GM18861 (cell line): ENCODE data around the gene FBXL17.

Experiments used
- ATAC-seq: cut with Tn5 transposase; IDR thresholded peaks from one replicate; pipeline ENCODE4 v1.9.1; 2021; ENCODE audit not compliant: unreplicated experiment

The FBXL17 gene

DNA sequence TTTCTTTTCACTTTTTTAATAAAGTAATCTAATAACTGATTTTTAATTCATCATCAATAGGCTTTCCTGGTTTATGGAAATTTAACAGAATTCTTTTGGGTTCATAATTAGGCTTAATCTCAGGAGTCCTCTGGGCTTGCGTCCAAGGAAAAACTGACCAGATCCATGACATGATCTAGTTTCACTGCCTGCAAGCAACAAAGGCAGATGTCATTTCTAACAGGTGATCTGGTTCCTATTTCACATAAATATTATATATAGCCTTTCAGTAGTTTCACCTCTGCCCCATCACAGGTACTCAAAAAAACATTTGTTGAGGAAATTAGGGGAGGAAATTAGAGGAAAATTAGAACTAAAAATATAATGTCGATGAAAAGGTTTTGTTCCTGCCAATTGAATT, 126.4 kb downstream of the FBXL17 start:
- ATAC-seq: no peak

DNA sequence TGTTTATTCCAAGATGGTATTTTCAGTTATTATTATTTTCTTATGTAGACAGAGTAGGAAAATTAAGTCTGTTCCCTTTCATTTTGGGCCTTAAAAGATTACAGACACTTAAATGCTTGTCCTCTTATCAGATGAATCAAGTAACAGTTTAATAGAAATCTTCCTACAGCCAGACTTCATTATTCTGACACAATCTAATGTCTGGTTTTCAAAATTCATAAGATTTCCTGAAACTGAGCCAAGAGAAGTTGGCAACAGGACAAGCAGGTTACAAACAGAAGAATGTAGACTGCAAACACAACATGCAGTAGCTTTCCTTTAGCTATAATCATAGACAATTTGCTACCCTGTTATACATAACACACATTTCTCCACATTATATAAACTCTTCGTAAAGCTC, 130.5 kb downstream of the FBXL17 start:
- ATAC-seq: no peak

DNA sequence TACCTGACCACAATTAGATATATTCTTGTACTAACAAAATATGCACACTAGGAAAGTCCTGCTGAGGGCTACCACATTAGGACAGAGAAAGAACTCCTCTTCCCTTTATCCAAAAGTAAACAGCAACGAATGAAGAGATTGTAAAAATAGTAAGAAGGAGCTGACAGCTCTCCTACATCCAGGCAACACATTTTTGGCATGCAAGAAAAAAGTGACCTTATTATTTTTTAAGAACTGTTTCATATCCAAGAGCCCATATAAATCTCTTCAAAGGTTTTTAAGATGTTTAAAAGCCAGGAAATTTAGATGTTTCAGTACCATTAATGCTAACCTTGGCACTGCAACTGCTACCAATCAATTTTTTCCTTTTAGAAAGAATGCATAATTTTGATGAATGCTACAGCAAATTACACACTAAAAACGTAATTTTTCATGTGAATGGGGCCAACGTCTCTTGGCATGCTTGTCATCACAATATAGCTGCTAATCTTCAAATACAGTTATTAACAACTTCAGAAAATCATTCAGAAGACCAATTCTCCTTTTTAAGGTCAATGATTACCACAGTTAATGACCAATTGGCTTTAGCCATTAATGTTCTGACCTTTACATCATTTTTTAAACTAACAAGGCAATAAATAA, 132.0 kb downstream of the FBXL17 start:
- ATAC-seq: no peak

DNA sequence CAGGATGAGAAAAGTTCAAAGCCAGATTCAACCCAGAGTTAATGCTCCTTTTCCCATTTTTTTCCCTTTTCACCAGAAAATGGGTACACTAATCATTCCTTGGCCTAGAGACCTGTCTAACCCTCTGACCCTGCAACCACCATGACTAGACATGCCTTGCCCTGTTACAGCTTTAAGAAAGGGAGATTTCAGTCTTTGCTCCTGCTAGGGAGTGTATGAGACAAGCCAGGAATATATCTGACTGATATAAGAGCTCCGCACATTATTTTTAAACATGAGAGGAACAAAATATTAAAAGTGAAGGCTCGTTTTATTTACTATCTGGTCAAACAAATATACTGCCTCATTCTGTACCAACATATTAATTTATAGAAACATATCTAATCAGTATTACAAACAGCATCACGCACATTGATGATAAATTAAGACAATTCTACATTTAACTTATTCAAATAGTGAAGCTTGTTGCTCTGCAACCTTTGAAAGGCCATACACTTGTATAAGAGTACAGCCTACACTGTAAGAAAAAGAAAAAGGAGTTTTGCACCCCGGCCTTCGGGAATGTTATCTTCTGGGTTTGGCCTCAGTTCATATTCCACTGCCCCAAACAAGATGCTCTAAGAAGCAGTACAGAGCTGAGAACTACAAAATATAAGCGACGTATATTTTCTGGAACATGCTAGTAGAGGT, 132.7 kb downstream of the FBXL17 start:
- no peak for ATAC-seq

DNA sequence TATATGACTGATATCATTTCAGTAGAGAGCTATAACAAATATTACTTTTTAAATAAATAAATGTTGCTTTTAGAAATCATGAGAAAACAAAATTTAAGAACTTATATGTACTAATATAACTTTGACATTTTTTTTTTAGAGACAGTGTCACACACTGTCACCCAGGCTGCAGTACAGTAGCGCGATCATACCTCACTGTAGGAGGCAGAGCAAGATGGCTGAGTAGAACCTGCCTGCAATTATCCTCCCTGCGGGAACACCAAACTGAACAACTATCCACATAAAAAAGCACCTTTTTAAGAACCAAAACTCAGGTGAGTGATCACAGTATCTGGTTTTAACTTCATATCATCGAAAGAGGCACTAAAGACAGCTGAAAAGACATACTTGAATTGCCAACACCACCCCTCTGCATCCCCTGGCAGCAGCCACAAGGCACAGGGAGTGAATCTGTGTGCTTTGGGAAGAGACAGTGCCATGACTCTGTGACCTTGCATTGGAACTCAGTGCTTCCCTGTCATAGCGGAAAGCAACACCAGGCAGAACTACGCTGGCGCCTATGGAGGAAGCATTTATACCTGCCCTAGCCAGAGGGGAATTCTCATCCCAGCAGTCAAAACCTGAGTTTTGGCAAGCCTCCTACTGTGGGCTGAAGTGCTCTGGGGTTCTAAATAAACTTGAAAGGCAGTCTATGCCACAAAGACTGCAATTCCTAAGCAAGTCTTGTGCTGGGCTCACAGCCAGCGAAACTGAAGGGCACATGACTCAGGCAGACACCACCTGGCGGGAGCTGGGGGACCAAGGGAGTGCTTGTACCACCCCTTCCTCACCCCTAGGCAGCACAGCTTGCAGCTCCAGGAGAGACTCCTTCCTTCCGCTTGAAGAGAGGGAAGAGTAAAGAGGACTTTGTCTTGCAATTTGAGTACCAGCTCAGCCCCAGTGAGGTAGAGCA, 142.7 kb downstream of the FBXL17 start:
- ATAC-seq: no peak

DNA sequence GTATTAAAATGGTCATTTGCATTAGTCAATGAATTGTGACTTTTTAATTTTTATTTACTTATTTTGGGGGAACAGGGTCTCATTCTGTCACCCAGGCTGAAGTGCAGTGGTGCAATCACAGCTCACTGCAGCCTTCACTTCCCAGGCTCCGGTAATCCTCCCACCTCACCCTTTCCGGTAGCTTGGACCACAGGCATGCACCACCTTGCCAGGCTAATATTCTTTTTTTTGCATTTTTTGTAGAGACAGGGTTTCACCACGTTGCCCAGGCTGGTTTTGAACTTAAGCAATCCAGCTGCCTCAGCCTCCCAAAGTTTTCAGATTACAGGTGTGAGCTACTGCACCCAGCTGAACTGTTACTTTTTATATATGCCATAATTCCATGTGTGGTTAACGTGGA, 143.4 kb downstream of the FBXL17 start:
- ATAC-seq: no peak

DNA sequence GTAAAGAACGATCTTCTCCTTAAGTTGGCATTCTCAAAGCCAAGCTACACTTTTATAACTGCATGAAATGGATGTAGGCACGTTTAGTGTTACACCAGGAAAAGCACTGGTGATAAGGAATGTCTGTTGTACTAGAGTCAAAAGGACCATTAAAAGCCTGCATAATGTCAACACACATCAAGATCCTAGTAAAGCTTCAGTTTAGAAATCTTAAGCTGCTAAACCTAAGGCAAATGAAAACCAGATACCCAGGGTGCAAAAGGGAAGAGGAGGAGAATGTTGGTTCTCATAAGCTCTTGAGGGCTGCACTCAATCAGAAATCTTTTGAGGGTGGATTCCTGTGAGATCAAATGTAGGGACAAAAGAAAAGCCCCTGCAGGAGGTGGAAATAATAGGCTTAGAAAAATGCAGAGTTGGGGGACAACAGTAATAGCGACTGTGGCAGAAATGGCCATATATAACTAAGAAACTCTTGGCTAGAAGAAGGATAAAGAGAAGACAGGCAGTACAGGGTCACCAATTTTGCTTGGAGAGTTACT, 148.2 kb downstream of the FBXL17 start:
- no peak for ATAC-seq

DNA sequence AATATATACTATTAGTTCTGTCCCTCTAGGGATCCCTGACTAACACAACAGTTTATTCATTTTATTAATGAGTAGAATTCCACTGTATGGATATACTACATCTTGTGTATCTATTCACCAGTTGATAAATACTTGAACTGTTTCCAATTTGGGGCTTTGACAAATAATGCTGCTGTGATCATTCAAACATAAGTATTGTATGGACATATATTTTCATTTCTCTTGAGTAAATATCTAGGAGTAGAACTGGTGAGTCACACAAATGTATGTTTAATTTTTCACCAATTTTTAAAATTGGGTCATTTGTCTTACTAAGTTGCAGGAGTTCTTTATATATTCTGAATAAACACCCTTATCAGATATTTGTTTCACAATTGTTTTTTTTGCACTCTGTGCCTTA, 149.1 kb downstream of the FBXL17 start:
- no peak for ATAC-seq

DNA sequence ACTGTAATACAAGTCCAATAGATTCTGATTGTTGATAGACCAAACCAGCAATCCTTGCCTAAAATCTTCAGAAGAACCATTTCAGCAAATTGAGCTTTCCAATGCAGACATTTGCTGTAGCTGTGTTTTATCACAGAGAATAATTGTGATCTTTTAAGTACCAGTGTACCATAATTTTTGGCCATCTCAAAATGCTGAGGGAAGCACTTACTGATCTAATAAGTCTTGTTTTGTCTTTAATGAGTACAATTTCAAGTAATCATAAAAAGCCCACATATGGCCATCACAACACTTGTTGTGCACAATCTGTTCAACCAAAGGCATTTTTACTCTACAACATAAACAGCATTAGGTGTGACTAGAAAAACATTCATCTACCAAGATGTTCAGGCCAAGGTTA, 159.9 kb downstream of the FBXL17 start:
- ATAC-seq: no peak

DNA sequence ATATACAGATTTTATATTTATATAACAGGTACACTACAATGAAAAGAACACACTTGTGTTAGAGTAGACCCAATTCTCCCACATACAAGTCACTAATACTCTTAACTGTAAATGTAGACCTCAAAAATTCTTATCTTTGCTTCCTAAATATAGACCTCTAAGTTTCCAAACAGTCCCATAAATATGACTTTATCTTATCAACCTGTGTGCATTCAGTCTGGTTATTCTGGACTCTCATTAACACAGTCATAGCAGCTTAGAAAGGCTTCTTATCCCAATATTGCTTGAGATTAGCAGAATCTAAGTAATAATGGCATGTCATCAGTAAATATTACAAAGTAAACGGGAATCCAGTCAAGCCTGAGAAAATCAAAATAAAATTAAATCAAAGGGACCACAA, 161.1 kb downstream of the FBXL17 start:
- ATAC-seq: no peak

DNA sequence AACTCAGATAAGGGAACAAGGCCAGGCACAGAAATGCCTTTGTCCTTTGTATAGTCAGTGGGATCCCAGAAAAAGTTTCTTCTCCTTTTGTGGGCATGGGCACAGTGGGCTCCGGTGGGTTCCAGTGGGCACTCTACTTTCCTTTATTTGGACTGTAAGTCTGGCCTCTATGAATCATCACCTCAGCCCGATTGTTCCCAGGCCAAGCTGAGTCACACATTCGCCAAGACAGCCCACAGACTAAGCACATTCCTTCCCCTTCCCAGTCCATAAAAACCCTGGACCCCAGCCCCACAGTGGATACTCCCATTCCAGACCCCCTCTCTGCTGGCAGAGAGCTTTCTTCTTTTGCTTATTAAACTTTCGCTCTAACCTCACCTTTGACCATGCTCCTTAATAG, 165.0 kb downstream of the FBXL17 start:
- ATAC-seq: no peak

DNA sequence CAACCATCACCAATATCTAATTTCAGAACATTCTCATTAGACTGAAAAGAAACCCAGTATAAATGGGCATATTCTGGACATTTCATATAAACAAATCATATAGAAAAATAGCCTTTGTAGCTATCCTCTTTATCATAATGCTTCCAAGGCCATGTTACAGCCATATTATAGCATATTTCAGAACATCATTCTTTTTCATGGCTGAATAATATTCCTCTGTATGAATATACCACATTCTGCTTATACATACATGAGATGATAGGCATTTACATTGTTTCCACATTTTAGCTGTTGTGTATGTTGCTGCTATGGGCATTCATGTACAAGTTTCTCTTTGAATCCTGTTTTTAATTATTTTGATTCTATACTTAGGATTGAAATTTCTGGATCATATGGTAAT, 167.0 kb downstream of the FBXL17 start:
- ATAC-seq: no peak

DNA sequence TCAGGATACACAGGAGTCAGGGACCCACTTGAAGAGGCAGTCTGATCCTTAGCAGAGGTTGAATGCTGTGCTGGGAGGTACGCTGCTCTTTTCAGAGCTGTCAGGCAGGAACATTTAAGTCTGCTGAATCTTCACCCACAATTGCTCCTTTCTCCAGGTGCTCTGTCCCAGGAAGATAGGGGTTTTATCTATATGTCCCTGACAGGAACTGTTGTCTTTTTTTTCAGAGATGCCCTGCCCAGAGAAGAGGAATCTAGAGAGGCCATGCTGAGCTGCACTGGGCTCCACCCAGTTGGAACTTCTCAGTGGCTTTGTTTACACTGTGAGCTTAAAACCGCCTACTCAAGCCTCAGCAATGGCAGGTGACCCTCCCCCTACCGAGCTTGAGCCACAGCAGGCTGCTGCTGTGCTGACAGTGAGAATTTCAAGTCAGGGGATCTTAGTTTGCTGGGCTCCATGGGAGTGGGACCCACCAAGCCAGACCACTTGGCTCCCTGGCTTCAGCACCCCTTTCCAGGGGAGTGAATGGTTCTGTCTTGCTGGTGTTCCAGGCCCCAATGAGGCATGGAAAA, 169.0 kb downstream of the FBXL17 start:
- ATAC-seq: no peak

DNA sequence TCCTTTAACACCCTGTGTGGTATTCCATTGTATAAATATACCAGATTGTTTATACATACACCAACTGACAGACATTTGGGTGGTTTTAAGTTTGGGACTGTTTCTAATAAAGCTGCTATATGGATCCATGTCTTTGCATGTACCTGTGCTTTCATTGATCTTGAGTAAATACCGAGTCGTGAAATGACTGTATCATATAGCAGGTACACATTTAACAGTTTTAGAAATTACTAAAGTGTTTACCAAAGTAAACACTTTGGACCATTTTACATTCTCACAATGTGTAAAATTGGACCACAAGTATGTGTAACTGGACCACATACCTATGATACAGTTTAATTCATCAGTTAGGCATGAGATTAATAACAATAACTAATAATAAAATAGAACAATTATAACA, 175.2 kb downstream of the FBXL17 start:
- ATAC-seq: no peak

DNA sequence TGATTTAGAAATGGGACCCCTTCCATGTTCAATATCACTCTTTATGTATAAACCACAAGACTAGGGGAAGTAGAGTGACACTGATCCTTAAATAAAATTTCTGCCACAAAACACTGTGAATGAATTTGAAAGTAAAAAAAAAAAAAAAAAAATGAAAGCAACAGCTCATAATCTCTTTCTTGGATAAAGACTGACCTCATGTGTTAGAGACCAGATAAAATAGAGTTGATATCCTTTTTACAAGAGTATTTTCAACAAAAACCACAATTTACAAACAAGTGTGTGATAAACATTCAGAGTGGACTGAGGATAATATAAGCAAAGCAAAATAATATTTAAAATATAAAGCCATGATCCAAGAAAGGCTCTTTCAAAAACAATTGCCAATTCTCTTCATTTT, 180.2 kb downstream of the FBXL17 start:
- no peak for ATAC-seq

DNA sequence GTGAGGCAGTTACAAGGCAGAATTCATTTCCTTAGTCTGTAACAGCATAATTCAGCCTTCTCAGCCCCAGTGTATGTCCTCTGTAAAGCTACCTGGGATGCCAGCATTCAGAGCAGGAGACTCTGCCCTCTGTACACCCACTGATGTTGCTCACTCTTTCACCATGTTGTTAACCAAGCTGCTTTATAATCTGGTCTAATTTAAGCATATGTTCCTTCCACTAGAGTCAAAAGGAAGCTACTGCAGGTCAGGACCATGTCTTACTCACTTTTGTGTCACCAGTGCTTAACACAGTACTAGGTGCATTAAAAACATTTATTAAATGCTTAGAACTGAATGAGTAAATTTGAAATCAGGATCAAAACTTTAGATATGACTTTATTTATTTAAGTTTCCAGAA, 185.6 kb downstream of the FBXL17 start:
- no peak for ATAC-seq

DNA sequence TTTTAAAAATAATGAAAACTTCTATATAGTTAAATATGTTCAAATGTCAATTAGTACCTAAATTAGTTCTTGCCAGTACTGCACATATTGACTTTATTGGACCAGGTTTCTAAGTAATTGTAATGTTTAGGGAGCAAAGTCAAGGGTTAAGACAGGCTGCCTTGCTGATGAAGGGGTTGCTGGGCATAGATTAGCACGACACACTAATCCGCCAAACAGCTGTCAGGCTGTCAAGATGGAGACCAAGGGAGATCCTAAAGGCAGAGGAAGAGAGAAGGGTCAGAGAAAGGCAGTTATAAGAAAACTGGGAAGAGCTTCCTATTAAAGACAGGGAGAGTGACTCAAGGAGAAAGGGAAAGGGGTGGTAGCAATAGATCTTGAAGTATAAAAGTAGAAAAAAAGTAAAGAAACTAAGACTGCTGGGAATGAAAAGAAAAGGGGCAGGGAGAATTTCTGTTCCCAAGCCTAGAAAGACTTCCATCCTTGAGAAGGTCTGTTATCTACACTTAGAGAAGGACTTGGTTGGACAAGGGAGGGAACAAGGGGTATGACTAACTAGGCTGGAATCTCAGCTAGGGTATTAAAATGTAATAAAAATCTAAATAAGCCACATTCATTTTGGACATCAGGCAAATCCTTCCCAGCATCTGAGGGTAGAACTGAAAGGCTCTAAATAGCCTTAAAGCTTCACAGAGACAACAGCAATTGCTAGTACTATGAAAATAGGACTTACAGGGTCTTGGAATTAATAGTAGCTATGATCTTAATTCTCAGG, 188.7 kb downstream of the FBXL17 start:
- ATAC-seq: no peak

DNA sequence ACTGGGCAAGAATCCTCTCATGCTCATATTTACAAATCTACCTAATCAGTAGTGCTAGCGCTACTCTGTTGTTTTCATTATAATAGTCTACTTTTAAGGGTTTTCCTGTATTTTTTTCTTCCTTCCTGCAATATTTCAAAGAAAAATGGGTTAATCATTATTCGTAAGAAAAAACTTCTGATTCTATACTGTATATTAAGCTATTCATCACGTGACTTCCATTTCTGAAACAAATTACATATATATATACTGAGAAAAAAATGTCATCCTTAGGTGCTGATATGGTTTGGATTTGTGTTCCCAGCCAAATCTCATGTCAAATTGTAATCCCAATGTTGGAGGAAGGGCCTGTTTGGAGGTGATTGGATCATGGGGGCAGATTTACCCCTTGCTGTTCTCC, 197.0 kb downstream of the FBXL17 start:
- no peak for ATAC-seq

DNA sequence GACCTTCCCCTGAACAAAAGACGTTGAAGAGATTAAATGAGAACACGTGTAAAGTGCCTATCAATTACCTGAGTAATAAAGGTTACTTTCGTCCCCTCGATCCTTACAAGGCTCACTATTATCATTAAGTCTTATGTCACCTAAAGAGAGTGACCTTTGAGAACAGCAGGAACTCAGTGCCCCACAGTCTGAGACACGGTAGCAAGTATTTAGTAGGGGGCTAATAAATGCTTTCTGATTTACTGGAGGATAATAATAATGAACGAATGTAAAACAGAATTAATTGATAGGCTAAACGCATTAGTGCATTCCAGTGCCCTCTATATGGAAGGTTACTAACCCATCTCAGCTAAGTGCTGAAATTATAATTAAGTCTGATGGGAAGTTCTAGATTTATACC, 199.9 kb downstream of the FBXL17 start:
- ATAC-seq: no peak

DNA sequence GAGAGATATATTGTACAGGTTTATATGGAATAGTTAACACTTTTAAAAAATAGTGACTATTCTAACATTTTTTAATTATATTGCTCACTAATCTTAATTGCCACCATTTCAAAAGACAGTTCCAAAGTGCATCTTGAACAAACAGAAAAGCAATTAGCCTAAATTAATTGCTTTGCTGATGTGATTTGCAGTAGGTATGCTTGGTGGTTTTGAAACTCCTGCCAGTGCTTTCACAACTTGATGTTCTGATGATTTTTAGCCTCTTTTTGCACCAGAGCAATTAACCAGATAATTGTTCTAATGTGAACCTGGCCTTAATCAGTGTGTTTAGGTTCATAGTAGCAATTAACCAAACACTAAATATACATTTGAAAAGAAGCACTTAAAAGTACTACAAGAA, 207.6 kb downstream of the FBXL17 start:
- ATAC-seq: no peak

DNA sequence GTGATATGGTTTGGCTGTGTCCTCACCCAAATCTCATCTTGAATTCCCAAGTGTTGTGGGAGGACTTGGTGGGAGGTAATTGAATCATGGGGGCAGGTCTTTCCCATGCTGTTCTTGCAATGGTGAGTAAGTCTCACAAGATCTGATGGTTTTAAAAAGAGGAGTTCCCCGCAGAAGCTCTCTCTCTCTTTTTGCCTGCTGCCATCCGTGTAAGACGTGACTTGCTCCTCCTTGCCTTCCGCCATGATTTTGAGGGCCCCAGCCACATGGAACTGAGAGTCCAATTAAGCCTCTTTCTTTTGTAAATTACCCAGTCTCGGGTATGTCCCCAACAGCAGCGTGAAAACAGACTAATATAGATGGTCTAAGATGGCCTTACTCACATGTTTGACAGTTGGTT, 210.1 kb downstream of the FBXL17 start:
- ATAC-seq: no peak
